ENCODE results near the gene SELENOH. TPM values are rescaled to one million over a fixed set of nuclear protein-coding genes. Genes with fewer than 3 reads are reported as not detected.

Gene SELENOH
- total RNA-seq, 2 experiments from 2014 or later: 249 to 282 TPM

DNA sequence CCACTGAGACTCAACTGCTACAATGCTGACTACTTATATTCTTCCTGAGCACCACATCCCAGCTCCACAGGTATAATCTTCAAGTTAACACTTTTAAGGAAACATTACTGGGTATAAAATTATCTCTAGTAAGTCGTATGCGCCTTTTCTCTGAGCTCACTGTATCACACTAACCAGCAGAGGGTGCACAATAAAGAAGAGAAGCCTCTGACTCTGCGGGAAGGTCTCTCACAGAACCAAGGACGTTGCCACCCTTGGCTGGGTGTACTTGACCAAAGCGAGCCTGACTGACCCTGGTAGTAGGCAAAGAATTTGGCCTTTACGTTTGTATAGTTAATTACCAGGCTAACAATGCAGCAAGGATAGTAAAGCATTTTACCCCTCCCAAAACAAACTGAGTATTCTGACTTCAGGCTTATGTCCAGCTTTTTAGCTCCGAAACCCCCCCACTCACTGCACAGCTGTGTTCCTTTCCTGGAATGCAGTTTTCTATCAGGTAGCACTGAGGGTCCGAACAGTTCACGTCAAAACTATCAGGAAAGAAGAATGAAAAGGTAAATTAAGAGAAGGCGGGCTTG lies 10.5 kb downstream of the SELENOH start, which contains the start of gene BTBD18:
Gene BTBD18 (minus strand): TSS at position 144 of the 578 bp plus-strand sequence. CDS start 631 bp downstream, outside the sequence.
- CTCF ChIA-PET: interaction anchor here (1.0 to 2.6 kb wide), 2 partner anchors 8 to 48 kb away, joined by 3 to 25 read pairs; no protein-coding TSS in a partner anchor
- H3K4me1 Mint-ChIP-seq (ENCODE audit: low read depth): peaks cover 4% of the 10 kb centered on the region
- no peak within 1 kb of the TSS for H3K4me3 Mint-ChIP-seq
- intact Hi-C loops (cut with micrococcal nuclease): loop anchor here (1.0 kb wide), 1 partner anchor 49 kb away; no protein-coding TSS in a partner anchor
- peaks cover 5% of the 10 kb centered on the region for H3K36me3 Mint-ChIP-seq (ENCODE audit: low read depth)
- H3K27me3 Mint-ChIP-seq (ENCODE audit: low read depth): no peaks in the 10 kb centered on the region
- H3K9me3 Mint-ChIP-seq: no peaks in the 10 kb centered on the region
- DNase-seq: peak; percentile 19
- H3K27ac Mint-ChIP-seq: no peak within 1 kb of the TSS

DNA sequence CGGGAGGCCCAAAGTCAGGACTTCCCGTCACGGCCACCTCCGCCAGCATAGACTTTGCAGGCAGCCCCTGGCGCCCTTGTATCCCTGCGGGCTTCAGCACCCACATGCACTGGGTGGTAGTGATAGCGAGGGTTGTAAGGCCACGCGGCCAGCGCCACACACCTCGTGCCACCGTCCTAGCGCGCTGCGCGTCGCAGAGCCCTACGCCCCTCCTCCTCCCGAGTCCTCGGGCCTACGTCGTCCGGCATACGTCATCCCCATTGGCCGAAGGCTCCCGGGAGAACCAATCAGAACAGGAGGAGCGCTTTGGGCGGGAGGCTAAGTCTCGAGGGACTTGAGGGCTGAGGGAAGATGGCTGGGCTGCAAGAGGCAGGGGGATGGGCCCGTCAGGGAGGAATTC lies 11.7 kb downstream of the SELENOH start:
- H3K4me3 Mint-ChIP-seq: no peak overlapping the region
- CTCF ChIA-PET: no interaction called here
- no peak for DNase-seq
- no peaks in the 10 kb centered on the region for H3K4me1 Mint-ChIP-seq (ENCODE audit: low read depth)
- H3K36me3 Mint-ChIP-seq (ENCODE audit: low read depth): no peaks in the 10 kb centered on the region
- no peaks in the 10 kb centered on the region for H3K9me3 Mint-ChIP-seq
- intact Hi-C loops (cut with micrococcal nuclease): no loop called here
- no peak overlapping the region for H3K27ac Mint-ChIP-seq
- no peaks in the 10 kb centered on the region for H3K27me3 Mint-ChIP-seq (ENCODE audit: low read depth)

DNA sequence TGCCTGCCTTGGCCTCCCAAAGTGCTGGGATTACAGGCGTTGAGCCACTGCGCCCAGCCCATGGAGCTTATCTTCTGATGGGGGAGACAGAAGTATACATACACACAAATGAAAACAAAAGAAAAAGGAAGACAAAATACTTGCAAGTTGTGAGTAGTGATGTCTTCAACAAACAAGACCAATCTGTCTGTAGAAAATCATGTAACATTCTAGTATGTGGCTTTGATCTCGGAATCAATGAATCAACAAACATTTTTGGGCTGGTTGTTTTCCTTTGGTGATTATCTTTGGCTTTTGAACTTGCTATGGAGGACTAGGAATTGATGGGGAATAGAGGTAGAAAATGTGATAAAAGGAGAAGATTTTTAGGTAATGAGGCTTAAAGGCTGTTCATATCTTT lies 16.9 kb downstream of the SELENOH start:
- no peaks in the 10 kb centered on the region for H3K27me3 Mint-ChIP-seq (ENCODE audit: low read depth)
- no peaks in the 10 kb centered on the region for H3K9me3 Mint-ChIP-seq
- peaks cover 3% of the 10 kb centered on the region for H3K36me3 Mint-ChIP-seq (ENCODE audit: low read depth)
- intact Hi-C loops (cut with micrococcal nuclease): no loop called here
- H3K4me1 Mint-ChIP-seq (ENCODE audit: low read depth): peaks cover 23% of the 10 kb centered on the region
- CTCF ChIA-PET: interaction anchor here (0.6 to 1.2 kb wide), 2 partner anchors 42 to 252 kb away, joined by 3 to 11 read pairs; no protein-coding TSS in a partner anchor
- no peak overlapping the region for H3K4me3 Mint-ChIP-seq
- no peak for DNase-seq
- H3K27ac Mint-ChIP-seq: no peak overlapping the region

DNA sequence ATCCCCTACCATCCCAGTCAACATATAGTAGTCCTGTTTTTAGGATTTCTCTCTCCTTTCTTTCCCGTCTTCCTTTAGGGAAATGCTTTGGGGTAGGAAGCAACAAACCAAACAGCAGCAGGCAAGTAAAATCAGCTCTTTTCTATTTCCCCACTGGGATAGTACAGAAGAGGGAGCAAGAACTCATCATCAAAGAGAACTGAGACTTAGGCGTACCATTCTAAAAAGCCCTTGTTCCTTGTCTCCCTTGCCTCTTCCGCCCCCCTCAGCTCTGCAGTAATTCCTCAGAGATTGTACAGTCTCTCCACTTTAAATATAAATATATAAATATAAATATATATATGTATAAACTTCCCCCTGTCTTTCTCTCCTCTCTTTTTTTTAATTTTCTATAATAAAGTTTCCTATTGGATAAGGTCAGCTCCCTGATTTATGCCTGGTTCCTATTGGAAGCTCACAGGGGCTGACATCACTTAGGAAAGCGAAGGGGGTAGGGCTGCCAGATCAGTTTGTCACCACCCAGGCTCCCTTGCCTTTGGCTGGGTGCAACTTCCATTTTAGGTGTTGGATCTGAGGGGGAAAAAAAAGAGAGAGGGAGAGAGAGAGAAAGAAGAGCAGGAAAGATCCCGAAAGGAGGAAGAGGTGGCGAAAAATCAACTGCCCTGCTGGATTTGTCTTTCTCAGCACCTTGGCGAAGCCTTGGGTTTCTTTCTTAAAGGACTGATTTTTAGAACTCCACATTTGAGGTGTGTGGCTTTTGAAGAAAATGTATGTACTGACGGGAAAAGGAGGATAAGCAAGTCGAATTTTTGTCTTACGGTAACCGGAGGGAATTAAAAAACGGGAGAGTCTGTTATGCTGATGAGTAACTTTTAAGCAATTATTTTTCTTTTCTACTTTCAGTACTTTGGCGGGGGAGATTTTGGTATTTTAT lies 20.3 kb downstream of the SELENOH start, which contains the start of gene CTNND1:
Gene CTNND1 (plus strand): TSS at position 502 of the 934 bp plus-strand sequence. CDS start 29,677 bp downstream, outside the sequence.
- intact Hi-C loops (cut with micrococcal nuclease): loop anchor here (1.0 to 5.0 kb wide), 2 partner anchors 20 to 761 kb away; partner anchors contain the start of gene SELENOH
- Mint-ChIP-seq H3K4me1 (ENCODE audit: low read depth) (peaks cover 29% of the 10 kb centered on the region), H3K27me3 (ENCODE audit: low read depth) (no peaks in the 10 kb centered on the region), H3K27ac (peak within 1 kb of the TSS; percentile 6), H3K9me3 (no peaks in the 10 kb centered on the region), H3K36me3 (ENCODE audit: low read depth) (peaks cover 3% of the 10 kb centered on the region), H3K4me3 (peak within 1 kb of the TSS; percentile 74)
- CTCF ChIA-PET: interaction anchor here (0.6 to 1.5 kb wide), 6 partner anchors 8 to 416 kb away, joined by 3 to 11 read pairs (median 3); no protein-coding TSS in a partner anchor
- DNase-seq: peak; percentile 33

DNA sequence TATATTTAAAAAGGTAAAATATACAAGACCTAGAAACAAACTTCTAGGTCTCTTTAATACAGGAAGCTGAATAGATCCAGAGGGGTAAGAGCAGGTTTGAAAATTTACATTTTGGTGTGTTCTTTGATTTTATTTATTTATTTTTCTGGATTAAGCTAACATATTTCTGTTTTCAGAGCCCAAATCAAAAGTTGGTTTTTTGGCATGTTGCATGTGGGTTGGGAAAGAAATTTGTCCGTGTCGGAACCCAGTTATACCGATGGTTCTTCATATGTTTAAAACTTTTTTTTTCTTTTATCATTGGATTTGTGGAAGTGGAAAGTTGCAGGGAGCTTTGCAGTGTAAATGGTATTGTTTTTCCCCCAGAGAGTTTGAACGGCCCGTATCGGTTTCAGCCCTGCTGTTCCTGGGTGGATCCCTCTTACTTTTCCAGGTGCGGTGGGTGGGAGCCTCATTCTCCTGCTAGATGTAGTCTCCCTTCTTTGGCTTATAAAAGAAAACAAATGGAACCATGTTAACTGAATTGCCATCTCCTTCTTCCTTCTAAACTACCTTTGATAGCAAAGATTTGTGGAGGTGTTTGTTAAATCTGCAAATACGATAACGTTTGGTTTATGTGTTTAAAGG lies 21.1 kb downstream of the SELENOH start:
- CTCF ChIA-PET: interaction anchor here (0.6 to 2.6 kb wide), 5 partner anchors 38 to 436 kb away, joined by 3 to 15 read pairs (median 3); no protein-coding TSS in a partner anchor
- H3K9me3 Mint-ChIP-seq: no peaks in the 10 kb centered on the region
- DNase-seq: no peak
- H3K27ac Mint-ChIP-seq: no peak overlapping the region
- peaks cover 3% of the 10 kb centered on the region for H3K36me3 Mint-ChIP-seq (ENCODE audit: low read depth)
- intact Hi-C loops (cut with micrococcal nuclease): loop anchor here (1.0 to 5.0 kb wide), 2 partner anchors 21 to 760 kb away; partner anchors contain the start of gene SELENOH
- peaks cover 29% of the 10 kb centered on the region for H3K4me1 Mint-ChIP-seq (ENCODE audit: low read depth)
- peak overlapping the region; percentile 59 for H3K4me3 Mint-ChIP-seq
- H3K27me3 Mint-ChIP-seq (ENCODE audit: low read depth): no peaks in the 10 kb centered on the region

DNA sequence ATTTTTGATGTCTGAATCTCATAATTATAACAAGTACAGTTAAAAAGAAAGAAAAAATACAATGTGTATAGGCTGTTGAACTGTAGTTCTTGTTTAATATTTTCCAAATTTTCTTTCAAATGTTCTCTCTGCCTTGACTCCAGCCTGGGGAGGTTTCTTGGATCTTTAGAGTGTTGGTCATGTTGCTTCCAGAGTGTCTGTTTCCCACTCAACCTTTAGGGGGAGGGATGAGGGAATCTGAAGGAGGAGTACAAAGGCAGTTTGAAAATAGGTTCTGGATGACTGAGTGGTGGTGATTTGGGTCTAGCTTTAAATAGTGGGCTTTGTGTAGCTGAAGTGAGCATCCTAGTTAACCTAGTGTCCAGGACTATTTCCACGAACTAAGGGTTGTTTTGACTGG lies 22.3 kb downstream of the SELENOH start:
- Mint-ChIP-seq H3K9me3 (no peaks in the 10 kb centered on the region), H3K27ac (no peak overlapping the region), H3K4me1 (ENCODE audit: low read depth) (peaks cover 29% of the 10 kb centered on the region), H3K4me3 (no peak overlapping the region), H3K36me3 (ENCODE audit: low read depth) (peaks cover 3% of the 10 kb centered on the region), H3K27me3 (ENCODE audit: low read depth) (no peaks in the 10 kb centered on the region)
- no peak for DNase-seq
- intact Hi-C loops (cut with micrococcal nuclease): loop anchor here (5.0 kb wide), 1 partner anchor 759 kb away; no protein-coding TSS in a partner anchor
- CTCF ChIA-PET: interaction anchor here (1.0 to 2.6 kb wide), 2 partner anchors 37 to 112 kb away, joined by 3 to 15 read pairs; no protein-coding TSS in a partner anchor

DNA sequence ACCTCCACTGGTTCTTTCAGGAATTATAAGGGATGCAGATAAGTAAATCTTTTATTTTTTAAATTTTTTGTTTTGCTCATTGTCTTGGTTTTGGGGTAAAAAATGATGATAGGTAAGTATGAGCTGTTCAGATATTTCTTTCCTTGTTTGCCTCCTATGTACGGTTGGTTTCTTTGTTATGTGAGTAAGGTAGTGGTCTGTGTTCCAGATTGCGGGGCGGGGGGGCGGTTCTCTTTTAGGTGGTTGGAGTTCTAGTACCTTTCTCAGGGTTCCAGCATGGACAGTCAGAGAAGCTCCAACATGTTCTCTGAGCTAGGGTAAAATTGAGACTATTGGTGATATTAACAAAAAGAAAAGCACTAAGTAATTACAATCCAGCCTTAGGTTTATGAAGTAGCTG lies 22.7 kb downstream of the SELENOH start:
- CTCF ChIA-PET: interaction anchor here (0.6 to 2.6 kb wide), 4 partner anchors 18 to 112 kb away, joined by 3 to 15 read pairs (median 4); no protein-coding TSS in a partner anchor

DNA sequence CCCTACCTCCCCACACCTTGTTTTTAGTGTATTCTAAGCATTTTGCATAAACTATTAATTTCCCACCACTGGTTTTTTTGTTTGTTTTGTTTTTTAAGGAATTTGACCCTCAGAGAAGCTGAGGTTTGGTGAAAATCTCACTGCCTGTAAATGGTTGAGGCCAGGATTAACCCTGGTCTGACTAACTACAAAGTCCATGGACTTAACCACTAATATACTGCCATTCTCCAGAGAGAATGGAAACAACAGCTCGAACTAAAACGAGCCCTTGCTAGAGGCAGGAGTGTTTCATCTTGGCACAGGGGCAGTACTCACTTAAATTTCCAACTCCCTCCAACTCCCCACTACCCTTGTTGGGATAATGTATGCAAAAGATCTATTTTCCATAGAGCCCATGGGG lies 23.3 kb downstream of the SELENOH start:
- Mint-ChIP-seq H3K4me3 (no peak overlapping the region), H3K27me3 (ENCODE audit: low read depth) (no peaks in the 10 kb centered on the region), H3K27ac (no peak overlapping the region), H3K4me1 (ENCODE audit: low read depth) (peaks cover 25% of the 10 kb centered on the region), H3K9me3 (no peaks in the 10 kb centered on the region), H3K36me3 (ENCODE audit: low read depth) (peaks cover 3% of the 10 kb centered on the region)
- DNase-seq: no peak
- intact Hi-C loops (cut with micrococcal nuclease): loop anchor here (5.0 kb wide), 1 partner anchor 758 kb away; no protein-coding TSS in a partner anchor
- CTCF ChIA-PET: interaction anchor here (0.6 to 2.6 kb wide), 3 partner anchors 17 to 36 kb away, joined by 3 to 15 read pairs (median 6); no protein-coding TSS in a partner anchor

More for the DNA sequence above, 22.7 kb downstream of the SELENOH start:
- Mint-ChIP-seq H3K27ac (no peak overlapping the region), H3K36me3 (ENCODE audit: low read depth) (peaks cover 3% of the 10 kb centered on the region), H3K4me3 (no peak overlapping the region), H3K9me3 (no peaks in the 10 kb centered on the region), H3K4me1 (ENCODE audit: low read depth) (peaks cover 29% of the 10 kb centered on the region), H3K27me3 (ENCODE audit: low read depth) (no peaks in the 10 kb centered on the region)
- no peak for DNase-seq
- intact Hi-C loops (cut with micrococcal nuclease): loop anchor here (5.0 kb wide), 1 partner anchor 758 kb away; no protein-coding TSS in a partner anchor

DNA sequence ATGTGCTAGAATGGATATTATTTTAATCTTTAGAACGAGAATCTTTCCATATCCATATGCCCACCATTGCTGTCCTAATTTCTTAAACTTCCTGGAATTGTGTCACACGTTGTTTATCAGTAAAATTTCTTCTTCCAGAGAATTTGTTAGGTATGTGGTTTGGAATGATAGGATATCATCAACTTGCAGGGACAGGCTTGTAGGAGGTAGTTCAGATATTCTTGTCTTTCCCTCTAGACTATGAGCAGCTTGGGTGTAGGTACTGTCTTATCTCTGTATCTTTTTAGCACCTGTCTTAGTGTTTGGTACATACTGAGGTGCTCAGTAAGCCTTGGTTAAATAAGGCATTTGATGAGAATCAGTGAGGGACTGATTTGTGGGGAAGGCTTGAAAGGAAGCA lies 23.7 kb downstream of the SELENOH start:
- intact Hi-C loops (cut with micrococcal nuclease): loop anchor here (5.0 kb wide), 1 partner anchor 757 kb away; no protein-coding TSS in a partner anchor
- Mint-ChIP-seq H3K9me3 (no peaks in the 10 kb centered on the region), H3K27me3 (ENCODE audit: low read depth) (no peaks in the 10 kb centered on the region), H3K27ac (no peak overlapping the region), H3K4me3 (no peak overlapping the region), H3K4me1 (ENCODE audit: low read depth) (peaks cover 21% of the 10 kb centered on the region), H3K36me3 (ENCODE audit: low read depth) (peaks cover 2% of the 10 kb centered on the region)
- CTCF ChIA-PET: interaction anchor here (1.0 to 2.6 kb wide), 2 partner anchors 17 to 36 kb away, joined by 3 to 15 read pairs; no protein-coding TSS in a partner anchor
- DNase-seq: no peak

DNA sequence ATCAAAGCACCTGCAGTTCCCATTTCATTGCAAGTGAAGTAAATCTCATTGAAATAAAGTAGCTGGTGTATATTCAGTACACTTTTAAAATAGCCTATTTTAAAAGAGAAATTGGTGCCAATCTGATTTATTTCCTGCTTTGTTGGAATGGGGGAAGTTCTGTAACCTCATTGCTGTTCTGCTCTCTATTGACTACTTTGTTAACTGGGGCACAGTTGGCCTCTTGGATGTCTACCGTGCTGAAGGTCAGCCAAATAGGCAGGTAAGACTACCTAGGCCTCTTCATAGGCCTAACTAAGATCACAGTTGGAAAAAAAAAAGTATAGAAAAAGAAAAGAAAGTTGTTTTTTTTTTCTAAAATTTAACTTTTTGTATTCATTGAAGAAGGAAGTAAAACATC lies 29.5 kb downstream of the SELENOH start:
- intact Hi-C loops (cut with micrococcal nuclease): no loop called here
- CTCF ChIA-PET: no interaction called here
- no peak overlapping the region for H3K4me3 Mint-ChIP-seq
- no peaks in the 10 kb centered on the region for H3K4me1 Mint-ChIP-seq (ENCODE audit: low read depth)
- no peaks in the 10 kb centered on the region for H3K36me3 Mint-ChIP-seq (ENCODE audit: low read depth)
- no peak for DNase-seq
- H3K27me3 Mint-ChIP-seq (ENCODE audit: low read depth): no peaks in the 10 kb centered on the region
- no peaks in the 10 kb centered on the region for H3K9me3 Mint-ChIP-seq
- H3K27ac Mint-ChIP-seq: no peak overlapping the region

DNA sequence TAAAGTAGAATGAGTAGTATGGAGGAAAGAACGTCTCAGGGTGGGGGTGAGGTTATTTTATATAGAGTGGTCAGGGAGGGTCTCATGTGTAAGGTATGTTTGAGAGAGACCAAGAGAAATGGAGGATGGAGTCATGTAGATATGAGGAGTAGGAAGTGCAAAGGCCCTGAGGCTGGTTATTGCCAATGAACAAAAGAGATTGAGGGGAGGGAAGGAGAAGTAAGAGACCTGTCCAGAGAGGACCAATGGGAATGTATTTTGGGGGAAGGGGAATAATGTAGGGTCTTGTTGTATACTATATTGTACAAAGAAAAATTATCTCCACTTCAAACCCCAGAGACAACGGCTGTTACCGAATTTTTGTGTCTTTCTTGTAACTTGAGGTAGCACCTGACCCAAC lies 30.1 kb downstream of the SELENOH start:
- H3K4me1 Mint-ChIP-seq (ENCODE audit: low read depth): no peaks in the 10 kb centered on the region
- H3K27me3 Mint-ChIP-seq (ENCODE audit: low read depth): no peaks in the 10 kb centered on the region
- H3K9me3 Mint-ChIP-seq: no peaks in the 10 kb centered on the region
- no peak for DNase-seq
- no peaks in the 10 kb centered on the region for H3K36me3 Mint-ChIP-seq (ENCODE audit: low read depth)
- no peak overlapping the region for H3K27ac Mint-ChIP-seq
- no peak overlapping the region for H3K4me3 Mint-ChIP-seq
- CTCF ChIA-PET: interaction anchor here (1.7 kb wide), 1 partner anchor 29 kb away, joined by 6 read pairs; no protein-coding TSS in a partner anchor
- intact Hi-C loops (cut with micrococcal nuclease): no loop called here

Data from activated naive CD4-positive, alpha-beta T cell treated with anti-CD3 and anti-CD28 coated beads for 36 hours (primary cell).